Measurements from ENCODE around the gene TMEM18.

The TMEM18 gene

GRCh38 chr2:650343-651310 is 26.6 kb downstream of the TMEM18 start:
- DNase-seq (ENCODE audit: low spot score), result no peak

DNA sequence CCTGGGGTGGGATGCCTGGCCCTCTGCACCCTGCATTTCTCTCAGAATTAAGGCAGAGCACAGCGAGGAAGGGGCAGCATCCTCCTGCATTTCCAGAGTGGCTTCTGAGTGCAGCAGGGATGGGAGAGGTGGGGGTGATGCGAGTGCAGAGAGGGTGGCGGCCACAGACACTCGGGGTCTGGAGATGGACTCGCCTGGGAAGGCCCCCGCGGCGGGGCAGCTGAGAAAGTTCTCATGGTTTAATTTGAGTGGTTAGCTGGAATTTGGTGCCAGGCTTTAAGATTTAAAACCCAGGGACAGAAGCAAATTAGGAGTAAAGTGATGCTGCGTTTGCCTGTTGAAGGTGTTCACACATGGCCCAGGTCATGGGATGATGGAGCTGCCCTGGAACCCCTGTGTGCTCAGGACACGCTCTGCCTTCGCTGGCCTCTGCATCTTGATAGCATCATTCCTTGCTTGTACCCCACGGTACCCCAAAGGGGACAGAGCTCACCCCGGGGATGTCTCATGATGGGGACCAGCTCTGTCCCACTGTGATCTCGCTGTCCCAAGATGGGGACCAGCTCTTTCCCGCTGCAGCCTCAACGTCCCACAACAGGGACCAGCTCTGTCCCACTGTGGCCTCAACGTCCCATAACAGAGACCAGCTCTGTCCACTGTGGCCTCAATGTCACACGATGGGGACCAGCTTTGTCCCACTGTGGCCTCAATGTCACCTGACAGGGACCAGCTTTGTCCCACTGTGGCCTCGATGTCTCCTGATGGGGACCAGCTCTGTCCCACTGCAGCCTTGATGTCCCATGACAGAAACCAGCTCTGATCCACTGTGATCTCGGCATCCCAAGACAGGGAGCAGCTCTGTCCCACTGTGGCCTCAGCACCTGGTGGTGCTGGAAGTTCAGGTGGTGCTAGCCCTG is 27.5 kb downstream of the TMEM18 start:
- DNase-seq (ENCODE audit: low spot score), result no peak

GRCh38 chr2:648476-649424 is 28.5 kb downstream of the TMEM18 start:
- no peak for DNase-seq (ENCODE audit: low spot score)

- DNase-seq (ENCODE audit: low spot score), result no peak
These were observed 29.4 kb downstream of the TMEM18 start for GRCh38 chr2:647691-648231.

DNA sequence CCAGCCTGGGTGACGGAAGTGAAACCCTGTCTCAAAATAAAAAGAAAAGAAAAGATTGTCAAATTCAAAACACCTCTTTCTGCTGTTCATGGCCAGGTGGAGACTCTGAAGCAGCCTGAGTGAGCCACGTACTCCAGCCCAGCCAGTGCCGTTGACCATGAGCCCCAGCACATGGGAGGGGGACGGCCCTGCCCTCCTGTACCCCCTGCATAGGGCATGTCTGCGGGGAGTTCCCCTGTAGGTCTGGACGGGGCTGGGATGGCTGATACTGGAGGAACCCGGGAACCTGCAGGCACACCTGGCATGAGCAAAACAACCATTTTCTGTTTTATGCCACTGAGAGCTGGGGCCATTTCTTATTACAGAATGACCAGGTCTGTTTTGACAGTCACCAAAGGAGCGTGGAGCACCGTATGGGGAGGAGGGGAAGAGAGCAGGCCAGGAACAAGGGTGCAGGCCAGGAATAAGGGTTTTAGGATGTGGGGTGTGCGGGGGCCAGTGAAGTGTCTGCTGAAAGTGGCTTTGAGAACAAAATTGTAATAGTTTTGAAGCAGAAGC is 30.1 kb downstream of the TMEM18 start:
- no peak for DNase-seq (ENCODE audit: low spot score)

DNA sequence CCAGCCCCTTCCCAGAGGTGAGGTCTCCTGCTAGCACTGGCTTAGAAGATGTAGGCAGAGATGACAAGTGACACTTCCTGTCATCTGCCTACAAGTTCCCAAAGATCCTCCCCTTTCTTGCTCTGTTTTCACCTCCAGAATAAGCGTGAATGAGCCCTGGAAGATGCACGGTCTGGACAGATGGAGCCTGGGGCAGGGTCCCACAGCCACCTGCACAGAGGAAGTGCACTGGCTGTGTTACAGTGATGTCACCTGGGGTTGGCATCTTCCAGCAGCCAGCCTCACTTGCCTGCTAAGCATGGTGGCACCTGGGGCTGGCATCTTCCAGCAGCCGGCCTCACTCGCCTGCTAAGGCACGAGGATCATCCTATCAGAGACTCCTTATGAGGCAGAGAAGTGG is 32.3 kb downstream of the TMEM18 start:
- DNase-seq (ENCODE audit: low spot score), result no peak

- DNase-seq (ENCODE audit: low spot score), result no peak
These were observed 33.4 kb downstream of the TMEM18 start for GRCh38 chr2:643761-644160.

GRCh38 chr2:643334-643733 is 33.9 kb downstream of the TMEM18 start:
- DNase-seq (ENCODE audit: low spot score), result no peak

- DNase-seq (ENCODE audit: low spot score), result no peak
These were observed 35.1 kb downstream of the TMEM18 start for GRCh38 chr2:641872-642815.

DNA sequence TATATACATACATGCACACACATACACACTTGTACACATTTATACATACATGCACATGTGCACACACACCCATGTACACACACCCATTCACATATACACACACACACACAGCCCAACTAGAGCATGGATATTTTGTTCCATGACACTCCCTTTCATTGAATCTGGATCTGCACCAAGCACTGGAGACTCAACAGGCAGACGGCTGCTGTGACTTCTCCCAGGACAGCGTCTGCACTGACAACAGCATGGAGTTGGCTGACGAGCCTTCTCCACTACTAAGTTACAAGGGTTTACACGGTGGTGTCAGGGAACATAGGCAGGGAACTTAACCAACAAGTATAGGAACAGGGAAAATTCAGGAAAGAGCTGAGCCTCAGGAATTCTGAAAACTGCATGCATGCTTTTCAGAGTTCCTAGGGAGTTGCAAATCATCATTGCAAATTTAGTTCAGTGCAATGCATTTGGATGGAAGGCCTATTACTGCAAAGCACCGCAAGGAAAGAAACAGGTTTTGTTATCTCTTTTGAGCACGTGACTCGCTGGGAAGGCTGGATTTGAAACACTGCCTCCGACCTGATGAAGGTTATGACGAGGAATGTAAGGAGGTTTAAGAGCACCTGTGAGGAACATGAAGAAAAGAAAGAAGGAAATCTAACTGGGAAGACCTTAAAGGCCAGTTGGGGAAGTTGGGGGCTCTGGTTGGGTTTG is 35.9 kb downstream of the TMEM18 start:
- DNase-seq (ENCODE audit: low spot score), result no peak

DNA sequence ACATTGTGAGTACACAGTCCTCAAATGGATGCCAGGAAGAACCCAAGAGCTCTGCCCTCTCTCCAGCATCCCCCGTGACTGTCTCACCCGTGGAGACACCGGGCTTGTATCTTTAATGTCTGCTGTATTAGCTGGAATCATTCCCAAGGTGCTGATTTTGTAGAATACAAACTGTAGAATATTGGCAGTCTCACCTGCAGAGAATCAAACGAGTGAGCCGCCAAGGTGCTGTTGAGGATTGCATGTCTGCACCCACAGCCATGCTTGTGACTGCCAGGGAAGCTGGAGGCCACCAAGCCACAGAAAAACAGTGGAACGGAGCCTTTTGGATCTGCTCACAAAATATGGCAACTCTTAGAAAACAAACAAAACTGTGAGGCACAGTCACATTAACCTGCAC is 37.5 kb downstream of the TMEM18 start:
- DNase-seq (ENCODE audit: low spot score), result no peak

GRCh38 chr2:637804-638203 is 39.4 kb downstream of the TMEM18 start:
- no peak for DNase-seq (ENCODE audit: low spot score)

DNA sequence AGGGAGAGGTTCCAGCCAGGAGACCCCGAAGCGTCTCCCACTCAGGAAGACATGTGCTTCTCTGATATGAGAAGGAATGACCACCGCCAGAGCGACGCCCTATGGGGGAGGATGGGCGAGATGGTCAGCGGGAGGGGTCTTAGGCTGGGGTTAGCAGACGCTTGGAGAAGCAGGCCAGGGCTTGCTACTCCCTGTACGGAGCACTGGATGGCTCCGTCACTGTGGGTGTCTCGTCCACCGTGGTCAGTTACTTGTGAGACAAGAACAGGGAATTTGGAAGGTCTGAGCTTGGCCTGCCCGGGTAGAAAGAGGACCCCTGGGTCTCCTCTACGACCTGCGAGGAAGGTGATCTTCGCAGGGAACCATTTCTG is 39.8 kb downstream of the TMEM18 start:
- DNase-seq (ENCODE audit: low spot score), result no peak

DNA sequence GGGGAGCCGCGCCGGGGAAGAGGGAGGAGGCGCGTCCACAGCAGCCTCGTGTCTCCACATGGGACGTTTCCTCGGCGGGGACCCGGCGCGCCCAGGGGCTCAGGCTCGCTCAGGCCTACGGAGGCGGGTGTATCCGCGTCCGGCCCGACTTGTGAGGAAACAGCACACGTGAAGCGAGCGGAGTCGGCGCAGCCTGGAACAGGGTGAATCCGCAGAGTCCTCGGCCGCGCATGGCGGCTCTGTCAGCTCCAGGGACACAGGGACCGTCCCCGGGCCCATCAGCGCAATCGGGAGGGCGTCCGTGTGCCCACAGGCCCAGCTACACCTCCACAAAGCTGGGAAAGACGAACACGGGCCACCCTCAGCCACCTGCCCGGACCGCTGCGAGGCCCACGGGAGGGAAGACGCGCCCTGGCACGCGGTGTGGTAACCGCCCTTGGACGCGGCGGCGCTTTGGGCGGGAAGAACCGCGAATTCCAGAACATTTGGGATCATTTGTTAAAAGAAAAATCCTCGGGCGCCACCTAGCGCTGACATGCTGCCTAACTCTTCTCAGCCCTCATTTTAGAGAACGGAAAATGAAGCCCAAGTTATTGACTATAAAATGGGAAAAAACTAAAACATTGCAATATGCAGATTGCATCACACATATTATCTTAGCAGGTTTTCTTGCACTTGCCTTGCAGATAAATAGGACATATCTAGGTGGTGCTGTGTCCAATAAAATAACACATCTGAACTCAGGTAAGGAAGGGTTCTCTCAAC is 40.4 kb downstream of the TMEM18 start:
- peak; percentile 54 for DNase-seq (ENCODE audit: low spot score)

DNA sequence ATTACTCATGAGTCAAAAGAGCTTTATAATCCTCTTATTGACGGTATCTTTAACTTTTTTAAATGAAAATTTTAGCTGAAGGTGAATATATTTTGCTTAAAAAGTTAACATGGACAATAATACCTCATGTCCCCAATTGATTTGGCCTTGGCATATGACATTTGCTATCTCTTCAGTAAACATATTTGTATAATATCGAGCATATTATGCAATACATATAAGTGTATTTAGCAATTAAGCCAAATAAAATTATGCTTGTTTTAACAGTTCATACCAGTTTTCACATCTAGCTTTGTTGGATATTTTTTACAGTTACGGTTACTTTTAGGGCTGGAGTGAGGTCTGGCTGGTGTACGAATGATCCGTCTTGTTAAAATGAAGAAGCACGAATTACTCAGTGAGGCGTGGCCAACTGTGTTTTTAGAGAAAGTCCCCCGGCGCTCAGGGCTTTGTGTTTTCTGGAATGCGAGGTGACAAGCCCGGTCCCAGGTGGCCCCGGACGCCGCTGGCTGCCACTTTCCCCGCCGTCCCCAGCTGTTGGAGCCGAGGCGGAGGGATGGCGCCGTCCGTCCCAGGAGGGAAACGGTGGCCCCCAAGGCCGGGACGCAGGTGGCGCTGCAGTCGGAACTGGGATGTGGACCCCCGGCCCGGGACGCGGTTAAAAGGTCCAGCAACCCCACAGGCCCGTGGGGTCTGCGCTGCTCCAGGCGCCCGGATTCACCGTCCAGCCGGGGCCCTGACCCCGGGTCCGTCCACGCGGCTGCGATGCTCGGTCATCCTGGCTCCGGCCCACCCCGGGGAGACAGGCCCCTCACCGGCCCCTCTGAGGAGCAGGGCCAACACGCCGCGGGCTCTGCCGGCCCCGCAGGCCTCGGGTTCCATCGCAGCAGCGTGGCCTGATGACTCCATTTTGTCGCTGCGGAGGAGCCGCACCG is 41.3 kb downstream of the TMEM18 start:
- DNase-seq (ENCODE audit: low spot score), result no peak

DNA sequence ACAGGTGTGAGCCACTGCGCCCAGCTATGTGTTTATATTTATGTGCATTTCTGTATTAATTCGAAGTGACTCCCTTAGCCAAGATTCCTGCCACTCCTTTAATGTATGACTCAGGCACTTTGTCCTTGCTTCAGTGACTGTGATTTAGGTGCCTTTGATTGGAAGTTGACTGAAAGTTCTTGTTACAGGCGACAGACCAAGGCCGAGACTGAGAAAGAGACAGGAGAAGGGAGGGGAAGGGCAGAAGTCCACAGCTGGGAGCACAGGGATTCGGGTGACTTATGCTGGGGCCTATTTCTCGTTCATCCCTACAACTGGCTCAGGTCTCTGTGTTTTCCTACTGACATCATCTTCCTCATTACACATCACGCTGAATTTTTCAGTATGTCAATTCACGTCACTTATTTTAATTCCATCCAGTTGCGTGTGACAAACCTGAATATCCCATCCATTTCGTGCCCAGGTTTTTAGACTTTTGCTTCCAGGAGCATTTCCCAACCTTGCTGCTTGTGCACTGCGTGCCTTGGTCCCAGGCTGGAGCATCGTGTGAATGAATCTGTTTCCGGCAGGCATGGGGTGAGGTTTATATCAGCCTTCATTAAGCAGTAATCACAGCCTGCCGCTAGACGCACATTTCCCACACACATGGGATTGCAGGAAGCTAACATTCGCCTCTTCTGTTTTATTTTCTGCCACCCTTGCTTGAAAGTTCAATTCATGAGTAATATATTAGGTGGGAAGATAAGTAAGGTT is 42.4 kb downstream of the TMEM18 start:
- no peak for DNase-seq (ENCODE audit: low spot score)

GRCh38 chr2:634041-634440 is 43.2 kb downstream of the TMEM18 start:
- no peak for DNase-seq (ENCODE audit: low spot score)

All from D341Med (cell line).